HG02870 (cell line): Measurements from ENCODE around the gene TBX5.

Experiments used
- ATAC-seq: cut with Tn5 transposase; IDR thresholded peaks from one replicate; pipeline ENCODE4 v1.9.1; 2021; ENCODE audit warnings: mild to moderate bottlenecking, moderate library complexity; ENCODE audit not compliant: unreplicated experiment

TBX5 gene

DNA sequence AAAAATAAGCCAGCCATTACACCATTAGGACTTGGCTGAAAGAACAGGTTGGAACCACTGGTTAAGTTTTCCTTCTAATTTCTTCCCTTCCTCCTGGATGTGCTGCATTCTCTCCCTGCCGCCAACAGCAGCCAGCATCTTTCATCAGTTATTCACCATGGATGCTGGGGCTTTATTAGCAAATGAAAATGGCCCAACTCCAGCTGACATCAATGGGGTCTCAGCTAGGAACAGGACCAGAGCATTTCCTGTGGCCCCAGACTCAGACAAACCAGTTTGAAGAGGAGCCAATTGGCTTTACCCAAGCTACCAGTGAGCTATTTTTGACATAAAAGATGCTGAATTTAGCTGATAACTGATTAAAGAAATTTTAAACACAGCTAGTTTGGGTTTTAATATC is 26.0 kb upstream of the TBX5 start:
- no peak for ATAC-seq

DNA sequence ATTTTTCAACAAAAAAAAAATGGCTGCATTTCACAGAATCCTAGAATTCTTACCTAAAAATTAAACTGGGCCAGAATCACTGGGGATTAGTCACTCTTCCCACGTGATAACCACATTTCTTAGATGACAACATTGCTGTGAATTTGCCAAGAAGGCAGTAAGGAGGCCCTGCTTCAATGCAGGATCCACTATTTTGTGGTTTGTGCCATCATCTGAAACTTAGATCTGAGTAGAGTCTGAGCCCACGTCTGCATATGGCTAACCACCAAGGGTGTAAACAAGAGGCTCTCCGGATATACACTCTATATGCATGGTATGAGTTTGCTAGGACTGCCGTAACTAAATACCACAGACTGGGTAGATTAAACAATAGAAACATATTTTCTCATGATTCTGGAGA is 24.4 kb upstream of the TBX5 start:
- no peak for ATAC-seq

DNA sequence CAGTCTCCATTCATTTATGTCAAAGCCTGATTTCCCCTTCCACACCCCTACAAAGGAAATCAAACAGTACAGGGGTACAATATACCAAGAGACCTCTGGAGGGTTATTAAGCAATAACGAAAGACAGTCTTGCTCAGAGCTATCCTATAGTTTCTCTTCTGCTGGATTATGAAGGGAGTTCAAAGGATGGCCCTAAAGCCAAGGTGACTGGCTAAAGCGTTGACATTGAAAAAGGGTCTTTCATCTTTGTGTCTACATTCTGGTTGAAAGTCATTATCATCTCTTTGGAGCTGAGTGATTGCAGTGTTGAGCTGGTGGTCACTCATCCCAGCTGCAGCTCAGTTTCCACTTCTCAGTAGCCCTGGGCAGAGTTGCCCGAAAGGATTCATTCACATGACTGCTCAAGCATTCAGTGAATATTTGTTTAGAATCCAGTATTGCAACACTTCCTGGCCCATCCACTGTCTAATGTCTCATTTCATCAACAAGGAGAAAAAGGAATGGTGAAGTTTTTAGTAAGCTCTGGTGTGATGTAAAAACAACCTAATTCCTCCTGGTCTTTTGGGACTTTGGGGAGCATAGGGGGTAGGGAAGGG is 19.2 kb upstream of the TBX5 start:
- no peak for ATAC-seq

DNA sequence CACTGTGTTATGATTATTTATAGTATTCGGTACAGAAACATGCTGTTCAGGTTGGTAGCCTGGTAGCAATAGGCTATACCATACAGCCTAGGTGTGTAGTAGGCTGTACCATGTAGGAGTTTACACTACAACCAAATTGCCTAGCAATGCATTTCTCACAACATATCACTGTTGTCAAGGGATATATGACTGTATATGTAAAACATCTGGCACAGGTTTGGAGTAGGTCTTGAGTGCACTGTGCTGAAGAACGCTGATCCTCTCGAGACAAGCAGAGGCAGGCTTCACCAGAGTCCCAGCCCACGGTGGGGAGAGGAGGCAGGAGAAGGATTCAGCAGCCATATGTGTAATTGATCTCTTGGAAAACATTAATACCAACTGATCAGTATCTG is 15.0 kb upstream of the TBX5 start:
- ATAC-seq, result no peak

DNA sequence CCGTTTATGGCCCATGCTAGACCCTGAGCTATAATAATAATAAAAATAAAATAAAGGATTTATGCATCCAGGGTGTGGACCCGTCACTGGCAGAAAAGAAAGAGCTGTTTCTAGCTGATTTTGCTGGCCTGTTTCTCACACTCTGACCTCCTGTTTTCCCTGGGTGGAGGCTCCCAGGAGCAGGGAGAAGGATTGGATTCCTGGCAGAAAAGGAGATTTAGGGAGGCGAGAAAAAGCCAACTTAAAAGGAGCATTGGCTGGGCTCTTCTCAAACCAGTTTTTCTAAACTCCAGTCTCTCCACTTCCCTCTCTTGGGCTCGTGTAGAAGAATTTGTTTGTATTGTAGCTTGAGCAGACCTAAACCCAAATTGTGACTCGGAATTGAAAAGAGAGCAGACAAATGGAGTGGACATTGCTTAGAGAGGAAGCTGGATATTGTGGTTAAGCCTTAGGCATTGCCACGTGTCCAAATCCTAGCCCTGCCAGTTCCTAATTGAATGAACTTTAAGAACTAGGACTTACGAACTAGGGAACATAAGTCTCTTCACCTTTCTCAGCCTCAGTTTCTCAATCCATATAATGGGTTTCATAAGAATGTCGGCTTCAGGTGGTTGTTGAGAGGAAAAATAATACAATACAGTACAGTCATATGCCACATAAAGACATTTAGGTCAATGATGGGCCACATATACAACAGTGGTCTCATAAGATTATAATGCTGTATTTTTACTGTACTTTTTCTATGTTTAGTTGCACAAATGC is 14.4 kb upstream of the TBX5 start:
- ATAC-seq, result no peak

DNA sequence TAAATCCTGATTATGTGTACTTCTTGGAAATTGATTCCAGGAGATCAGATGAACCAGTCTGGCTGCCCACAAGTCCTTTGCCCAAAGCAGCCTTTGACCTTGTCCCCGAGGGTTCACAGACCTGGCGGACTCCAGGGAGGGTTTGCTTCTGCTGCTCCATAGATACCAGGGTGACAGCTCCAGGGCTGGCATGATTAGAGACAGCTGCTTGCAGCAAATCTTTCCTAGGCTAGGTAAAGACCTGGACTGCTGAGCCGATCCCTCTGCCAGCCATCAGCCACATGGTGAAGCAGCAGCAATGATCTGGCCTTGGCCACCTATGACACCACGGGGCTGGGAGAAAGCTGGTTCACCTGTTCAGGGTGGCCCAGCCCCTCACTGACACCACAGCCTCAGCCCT is 10.1 kb upstream of the TBX5 start:
- ATAC-seq, result no peak

DNA sequence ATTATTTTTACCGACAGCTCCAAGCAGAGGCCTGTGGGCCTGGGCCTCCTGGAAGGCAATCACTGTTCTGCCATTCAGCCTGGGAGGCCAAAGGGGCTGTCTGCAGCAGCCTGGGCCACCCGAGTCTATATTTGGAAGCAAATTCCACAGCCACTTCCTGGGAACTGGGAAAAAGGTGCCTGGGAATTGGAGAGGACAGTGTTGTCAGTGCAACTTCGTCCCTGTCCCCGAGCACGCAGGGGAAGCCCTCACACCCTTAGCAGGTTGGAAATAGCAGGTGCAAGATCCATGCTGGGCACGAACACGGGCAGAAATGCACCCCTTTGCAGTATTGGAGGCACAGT is 9.6 kb upstream of the TBX5 start:
- ATAC-seq, result no peak

DNA sequence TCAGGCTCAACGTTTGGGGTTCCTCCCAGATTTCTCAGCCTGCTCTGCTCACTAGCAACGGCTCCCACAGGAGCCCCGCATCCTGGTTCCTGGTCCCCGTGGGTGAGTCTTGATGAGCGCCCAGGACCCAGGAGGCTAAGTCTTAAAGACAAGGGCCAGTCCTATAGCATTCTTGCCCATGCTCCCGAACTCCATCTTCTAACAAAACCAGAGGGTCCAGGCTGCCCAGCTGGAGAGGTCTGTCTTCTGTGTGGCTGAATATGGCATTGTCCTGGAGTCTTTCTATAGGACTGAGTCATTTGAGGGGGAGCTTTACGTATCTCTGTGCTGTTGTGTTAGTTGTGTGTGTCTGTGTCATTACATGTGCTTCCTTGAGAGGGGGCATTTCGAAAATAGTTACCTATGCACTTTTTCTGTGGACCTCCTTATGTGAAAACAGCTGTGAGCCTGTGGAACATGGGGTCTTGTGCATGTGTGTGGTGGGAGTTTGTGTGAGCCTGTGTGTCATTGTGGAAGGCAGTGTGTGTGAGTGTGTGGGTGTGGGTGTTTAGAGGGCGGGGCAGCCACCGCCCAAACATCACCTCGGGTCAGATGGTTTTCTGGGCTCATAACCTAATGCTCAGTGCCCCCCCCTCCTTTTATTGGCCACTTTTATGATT is 9.1 kb upstream of the TBX5 start:
- ATAC-seq, result no peak

DNA sequence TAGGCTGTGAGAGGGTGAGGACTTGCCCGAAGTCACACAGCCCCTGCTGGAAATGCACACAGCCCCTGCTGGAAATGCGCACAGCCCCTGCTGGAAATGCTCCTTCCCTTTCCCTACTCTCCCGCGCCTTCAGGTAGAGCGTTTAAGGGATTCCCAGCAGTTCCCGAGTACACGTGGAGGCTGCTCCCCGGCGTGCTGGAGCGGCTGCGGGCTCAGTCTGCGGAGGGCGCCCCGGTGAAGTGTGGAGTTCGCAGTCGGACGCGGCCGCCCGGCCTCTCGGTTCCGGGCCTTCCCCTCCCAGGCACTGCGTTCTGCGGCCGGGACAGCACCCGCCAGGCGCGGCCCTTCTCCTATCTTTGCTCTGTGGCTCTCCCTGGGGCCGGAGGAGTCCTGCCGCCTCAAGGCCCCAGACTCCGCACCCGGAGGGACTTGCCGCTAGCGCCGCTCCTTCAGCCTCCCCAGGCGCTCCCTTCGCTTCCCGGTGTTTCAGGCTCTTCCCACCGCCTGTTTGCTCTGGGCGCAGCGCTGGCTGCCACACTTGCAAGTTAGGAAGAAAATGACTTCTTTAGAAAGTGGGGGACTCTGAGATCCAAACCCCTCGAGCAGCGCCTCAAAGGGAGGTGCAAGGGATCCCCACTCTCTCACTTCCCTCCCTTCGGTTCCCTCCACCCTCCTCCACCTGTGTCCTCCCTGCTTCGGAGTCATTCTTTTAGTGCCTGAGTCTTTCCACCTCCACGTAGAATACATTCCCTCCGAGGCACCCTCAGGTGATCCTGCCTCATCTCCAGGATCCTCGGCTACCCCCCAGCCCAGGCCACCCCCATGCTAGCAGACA is 8.3 kb upstream of the TBX5 start:
- ATAC-seq, result no peak

DNA sequence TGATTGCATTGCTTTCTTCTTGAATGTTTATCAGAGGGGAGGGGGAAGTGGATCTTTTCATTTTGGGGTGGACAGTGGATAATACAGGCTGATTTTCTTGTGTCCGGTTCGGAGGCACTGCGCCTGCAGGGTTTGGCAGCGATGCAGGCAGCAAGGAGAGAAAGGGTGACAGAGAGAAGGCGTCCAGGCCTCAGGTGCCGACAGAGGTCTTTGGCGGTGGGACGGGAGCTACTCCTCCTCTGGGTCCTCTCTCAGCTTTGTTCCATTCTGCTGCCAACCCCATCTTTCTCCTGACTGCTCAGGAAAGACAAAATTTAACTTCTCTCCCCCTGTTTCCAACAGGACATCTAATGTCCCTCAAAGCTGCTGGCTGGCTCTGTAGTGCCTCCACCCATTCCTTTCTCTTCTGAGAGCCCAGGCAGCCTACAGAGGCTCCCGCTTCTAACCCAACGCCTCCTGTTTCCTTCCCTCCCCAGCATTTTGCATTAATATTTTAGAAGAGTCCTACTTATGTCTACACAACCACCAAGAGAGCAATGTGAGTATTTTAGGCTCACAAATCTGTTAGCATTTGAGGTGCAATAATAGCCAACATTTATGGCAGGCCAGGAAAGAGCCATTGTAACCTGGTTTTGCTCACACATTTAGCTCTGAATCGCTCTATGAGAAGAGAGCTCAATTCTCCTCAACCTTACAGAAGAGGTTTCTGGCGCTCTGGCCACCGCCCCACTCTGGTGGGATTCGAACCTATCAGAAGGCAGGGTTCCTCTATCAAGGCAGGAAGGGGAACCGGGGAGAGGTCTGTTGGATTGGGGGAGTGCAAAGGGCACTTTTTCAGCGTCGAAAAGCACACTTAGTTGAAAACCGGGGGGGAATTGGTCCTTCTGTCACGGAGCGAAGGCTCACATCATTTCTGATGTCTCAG is 7.1 kb upstream of the TBX5 start:
- no peak for ATAC-seq

DNA sequence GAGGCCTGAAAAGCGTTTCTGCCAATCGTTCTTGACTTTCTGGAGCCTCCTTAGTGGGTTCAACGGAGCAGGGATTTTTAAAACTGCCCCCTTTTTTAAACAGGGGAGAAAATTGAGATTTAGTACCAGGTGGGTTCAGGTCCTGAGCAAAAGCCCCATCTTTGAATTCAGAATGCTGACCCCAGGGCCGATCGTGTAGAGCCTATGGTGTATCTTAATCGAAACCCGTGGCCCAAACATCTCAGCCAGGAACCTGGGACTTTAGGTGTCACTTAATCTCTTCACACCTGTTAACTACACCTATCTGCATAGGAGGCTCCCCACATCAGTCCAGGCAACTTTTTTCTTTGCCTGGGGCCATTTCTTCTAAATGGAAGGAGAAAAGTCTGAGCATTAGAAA is 6.4 kb upstream of the TBX5 start:
- no peak for ATAC-seq

DNA sequence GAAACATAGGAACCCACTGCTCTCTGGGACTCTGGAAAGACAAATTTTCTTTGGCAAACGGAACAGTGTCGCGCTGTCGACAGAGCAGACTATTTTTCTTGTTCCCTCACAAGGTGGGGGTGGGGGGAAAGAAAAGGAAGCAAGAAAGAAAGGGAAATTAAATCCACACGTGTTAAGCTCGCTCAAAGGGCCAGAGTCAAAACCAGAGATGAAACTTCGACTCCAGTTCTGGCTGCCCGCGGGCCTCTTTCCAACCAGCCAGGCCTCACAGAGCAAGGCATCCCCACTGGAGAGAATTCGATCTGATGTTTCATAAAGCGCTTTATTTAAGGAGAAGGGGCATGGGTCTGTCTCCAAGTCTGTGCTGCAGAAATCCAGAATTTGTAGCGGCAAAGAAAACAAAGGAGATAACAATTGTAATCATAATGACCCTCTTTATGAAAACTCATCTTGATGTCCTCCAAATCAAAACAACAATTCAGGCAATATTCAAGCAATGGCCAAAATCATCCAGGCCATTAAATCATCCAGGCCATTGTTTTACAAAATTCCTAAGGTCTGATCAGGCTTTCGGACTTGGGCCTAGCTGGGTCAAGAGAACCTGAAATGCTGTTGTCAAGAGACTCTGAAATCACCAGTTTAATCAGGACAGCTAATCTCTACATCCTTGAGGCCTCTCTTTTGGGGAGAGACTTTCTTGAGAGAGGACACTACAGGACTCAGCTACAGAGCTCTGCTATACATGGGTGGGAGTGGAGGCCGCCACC is 5.3 kb upstream of the TBX5 start:
- ATAC-seq, result no peak

DNA sequence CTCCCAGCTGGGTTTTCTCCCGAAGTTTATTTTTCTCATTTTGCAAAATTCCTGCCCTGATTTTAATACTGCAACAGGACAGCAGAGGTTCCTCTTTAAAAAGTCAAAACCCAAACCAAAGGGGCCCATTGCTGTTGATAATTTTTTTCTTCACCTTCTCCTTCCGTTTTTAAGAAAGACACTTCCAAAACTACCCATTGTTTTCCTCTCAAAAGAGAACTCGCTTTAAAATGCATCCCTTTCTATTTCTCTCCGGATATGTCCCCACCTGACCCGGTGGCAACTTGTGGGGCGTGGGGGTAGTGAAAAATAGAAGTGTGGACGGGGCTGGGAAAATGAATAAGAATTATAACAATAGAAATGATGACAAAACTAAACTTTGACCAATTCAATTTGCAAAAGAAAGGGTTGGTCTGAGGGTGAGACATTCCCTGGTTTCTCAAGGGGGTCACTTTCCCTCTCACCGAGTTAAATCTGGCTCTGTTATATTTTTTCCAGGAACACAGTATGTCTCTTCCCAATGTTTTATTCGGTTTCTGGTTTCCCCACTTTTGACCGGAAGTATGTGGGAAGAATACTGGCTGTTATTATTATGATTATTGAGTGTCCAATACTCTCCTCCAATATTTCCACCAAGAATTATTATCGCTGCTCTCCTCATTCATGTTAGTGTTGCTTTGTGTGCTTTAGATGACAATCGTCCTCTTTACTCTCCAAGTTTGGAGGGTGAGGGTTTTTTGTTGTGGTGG is 4.1 kb upstream of the TBX5 start:
- ATAC-seq, result no peak

DNA sequence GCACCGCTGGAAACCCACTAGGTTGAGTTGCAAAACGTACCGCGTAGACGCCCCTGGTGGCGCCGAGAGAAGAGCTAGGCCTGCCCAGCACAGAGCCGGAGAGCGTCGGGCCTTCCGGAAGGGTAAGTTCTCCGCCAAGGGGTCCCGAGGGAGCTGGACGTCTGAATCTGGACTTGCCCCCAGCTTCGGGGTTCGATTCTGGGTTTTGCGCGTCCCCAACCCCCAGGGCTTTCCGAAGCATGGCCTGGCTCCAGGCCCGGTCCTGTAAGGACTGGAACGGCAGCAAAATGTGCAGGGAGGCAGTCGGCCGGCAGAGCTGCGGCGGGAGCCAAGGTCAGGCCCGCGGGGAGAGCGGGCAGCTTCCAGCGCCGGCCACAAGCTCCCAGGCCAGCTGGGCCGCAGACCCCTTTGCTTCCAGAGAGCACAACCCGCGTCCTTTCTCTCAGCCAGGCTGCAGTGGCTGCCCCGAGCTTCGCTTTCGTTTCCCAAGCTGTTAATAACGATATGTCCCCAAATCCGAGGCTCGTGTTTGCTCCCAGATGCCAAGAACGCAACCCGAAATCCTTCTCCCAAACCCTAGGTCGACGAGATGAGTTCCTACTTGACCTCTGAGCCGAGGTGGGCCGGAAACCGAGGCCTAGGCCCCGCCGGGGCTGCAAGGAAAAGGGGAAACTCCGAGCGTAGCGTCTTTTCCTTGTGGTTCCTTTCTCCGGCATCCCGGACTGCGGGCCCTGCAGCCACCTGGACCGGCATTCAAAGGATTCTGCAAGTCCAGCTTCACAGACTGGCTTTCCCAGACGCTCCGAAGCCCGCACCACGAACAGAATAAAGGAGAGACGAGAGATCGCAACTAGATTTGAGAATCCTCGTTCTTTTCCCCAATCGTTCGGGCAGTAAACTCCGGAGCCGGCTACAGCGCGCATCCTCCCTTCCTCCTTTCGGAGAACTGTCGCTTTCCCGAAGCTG is 3.2 kb upstream of the TBX5 start:
- ATAC-seq, result no peak

DNA sequence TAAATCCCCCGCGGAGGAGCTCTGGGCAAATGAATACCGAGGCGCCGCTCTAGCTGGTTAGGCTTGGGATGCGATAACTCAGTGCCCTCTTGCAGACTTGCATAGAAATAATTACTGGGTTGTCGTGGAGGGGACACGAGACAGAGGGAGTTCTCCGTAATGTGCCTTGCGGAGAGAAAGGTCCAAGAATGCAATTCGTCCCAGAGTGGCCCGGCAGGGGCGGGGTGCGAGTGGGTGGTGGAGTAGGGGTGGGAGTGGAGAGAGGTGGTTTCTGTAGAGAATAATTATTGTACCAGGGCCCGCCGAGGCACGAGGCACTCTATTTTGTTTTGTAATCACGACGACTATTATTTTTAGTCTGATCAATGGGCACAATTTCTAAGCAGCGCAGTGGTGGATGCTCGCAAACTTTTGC is 2.5 kb upstream of the TBX5 start:
- no peak for ATAC-seq

DNA sequence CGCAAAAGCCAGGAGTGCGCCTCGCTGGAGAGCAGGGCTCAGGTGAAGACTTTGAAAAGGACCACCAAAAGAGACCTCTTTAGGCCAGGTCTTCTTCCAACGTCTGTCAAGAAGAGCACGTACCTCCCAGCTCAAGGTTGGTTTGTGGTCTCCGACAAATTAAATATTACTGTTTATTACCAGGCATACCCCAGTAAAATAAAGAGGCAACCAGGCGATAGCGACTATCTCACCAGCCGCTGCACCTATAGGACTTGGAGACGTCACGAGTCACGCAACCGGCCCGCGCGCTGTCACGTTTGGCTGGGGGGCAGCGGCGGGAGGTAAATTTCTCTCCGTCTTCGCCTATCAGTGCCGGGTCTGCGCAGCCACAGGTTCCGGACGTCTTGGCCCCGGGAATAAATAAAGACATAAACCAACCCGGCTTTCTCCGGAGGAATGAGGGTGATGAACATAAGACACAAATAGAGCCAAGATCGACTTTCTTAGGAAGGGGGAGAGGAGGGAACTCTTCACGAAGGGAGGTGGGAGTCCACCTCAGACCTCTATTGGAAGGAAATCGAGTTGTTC is 2.0 kb upstream of the TBX5 start:
- no peak for ATAC-seq

DNA sequence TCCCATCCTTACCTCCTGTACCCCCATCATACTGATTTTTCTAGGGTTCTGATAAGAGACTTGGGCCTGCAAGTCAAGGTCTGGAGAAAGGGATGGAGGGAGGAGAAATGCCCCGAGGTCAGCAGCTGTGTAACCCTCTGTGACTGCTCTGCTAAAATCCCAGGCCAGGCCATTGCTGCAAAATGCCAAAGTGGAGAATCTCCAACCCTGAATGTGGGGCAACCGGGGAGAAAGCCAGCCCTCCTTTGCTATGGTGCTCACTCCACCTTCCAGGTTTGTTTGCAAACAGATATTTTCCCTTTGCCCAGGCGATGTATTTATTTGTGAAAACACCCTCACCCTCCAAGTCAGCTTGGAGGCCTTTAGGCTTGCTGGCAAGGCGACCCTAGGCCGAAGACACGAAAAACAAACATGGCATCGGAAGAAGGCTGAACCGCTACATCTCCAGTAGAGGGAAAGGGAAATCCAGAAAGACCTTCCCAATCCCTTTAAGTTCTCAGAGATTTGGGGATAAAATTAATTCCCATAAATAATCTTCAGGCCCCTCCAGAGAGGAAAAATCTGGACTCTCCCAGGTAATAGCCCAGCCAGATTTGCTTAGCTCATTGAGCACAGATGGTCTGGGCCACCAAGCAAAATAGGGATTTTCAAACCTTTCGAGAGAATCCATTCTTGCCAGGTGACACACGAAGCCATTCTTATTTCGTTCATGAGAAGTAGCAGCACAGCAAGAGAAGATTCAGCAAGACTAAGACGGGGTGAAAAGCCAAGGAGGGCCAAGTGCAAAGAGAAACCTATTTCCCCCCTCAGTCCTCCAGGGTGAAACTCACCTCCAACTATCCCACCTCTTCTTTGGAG is 1.3 kb upstream of the TBX5 start:
- no peak for ATAC-seq
